B cell (primary cell): Measurements from ENCODE around the gene OR52E5.

Experiments used
- EZH2 ChIP-seq: IDR thresholded peaks from 2 replicates; pipeline ENCODE4 v1.6.1; 2012; ENCODE audit warnings: borderline replicate concordance, low read depth, mild to moderate bottlenecking, moderate library complexity, low read length; ENCODE audit not compliant: insufficient read depth, poor library complexity, severe bottlenecking
- TF ChIP-seq, protein P1 (sequence below): fragments of 200-600 bp; IDR thresholded peaks from one replicate; pipeline ENCODE4 v1.8.0; 2022; ENCODE audit warnings: antibody characterized with exemption, mild to moderate bottlenecking

DNA sequence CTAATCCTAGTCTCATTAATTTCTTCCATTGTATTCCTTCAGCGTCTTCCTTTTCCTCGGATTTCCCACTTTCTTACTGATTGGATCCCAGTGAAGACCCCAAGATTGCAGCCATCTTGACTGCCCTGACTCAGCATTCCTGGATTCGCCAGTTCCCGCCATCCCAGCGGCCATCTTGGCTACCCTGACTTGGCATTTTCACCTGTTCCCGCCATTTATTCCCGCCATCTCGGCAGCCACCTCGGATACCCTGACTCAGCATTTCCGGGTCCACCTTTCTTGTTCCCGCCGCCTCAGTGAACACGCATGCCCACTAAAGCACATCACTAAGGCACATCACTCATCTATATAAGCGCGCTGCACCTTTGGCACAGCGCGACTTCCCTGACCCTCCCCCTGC lies 35.3 kb downstream of the OR52E5 start:
- TF ChIP-seq, protein P1, sequence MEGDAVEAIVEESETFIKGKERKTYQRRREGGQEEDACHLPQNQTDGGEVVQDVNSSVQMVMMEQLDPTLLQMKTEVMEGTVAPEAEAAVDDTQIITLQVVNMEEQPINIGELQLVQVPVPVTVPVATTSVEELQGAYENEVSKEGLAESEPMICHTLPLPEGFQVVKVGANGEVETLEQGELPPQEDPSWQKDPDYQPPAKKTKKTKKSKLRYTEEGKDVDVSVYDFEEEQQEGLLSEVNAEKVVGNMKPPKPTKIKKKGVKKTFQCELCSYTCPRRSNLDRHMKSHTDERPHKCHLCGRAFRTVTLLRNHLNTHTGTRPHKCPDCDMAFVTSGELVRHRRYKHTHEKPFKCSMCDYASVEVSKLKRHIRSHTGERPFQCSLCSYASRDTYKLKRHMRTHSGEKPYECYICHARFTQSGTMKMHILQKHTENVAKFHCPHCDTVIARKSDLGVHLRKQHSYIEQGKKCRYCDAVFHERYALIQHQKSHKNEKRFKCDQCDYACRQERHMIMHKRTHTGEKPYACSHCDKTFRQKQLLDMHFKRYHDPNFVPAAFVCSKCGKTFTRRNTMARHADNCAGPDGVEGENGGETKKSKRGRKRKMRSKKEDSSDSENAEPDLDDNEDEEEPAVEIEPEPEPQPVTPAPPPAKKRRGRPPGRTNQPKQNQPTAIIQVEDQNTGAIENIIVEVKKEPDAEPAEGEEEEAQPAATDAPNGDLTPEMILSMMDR: no peak
- no peak for TF ChIP-seq EZH2
